Neural cell (in vitro differentiated cells): ENCODE data around the gene HDAC11. TPM values are rescaled to one million over a fixed set of nuclear protein-coding genes. Genes with fewer than 3 reads are reported as not detected.
"Not testable (repeated sequence)": the region's sequence is repeated elsewhere in the genome, so short reads cannot be mapped to it uniquely, and the experiment has no call there.

Experiments
- H2AFZ ChIP-seq: fragments of 200-600, 300-800 bp; sonication (generic), shearing (Covaris generic); 2 replicates; pipeline ENCODE4 v1.6.0; 2014; ENCODE audit warnings: low read depth, mild to moderate bottlenecking, antibody characterized with exemption, low read length, moderate library complexity
- H3F3A ChIP-seq: fragments of 200-600 bp; shearing (Covaris generic); 2 replicates; pipeline ENCODE4 v1.6.1; 2016; ENCODE audit warnings: mild to moderate bottlenecking, moderate library complexity, mixed read lengths, antibody characterized with exemption, low read length; ENCODE audit not compliant: insufficient read depth, poor library complexity, severe bottlenecking
- H3K27ac ChIP-seq: fragments of 200-600, 300-800 bp; sonication (generic), shearing (Covaris generic); 2 replicates; pipeline ENCODE4 v1.5.1; 2014; ENCODE audit warnings: mild to moderate bottlenecking, low read length, moderate library complexity
- H3K27me3 ChIP-seq: fragments of 300-800, 200-600 bp; sonication (generic), shearing (Covaris generic); 2 replicates; pipeline ENCODE4 v1.6.0; 2014; ENCODE audit warnings: mild to moderate bottlenecking, low read depth, low read length, moderate library complexity; ENCODE audit not compliant: insufficient read depth
- H3K36me3 ChIP-seq: fragments of 300-800, 200-600 bp; sonication (generic), shearing (Covaris generic); 2 replicates; pipeline ENCODE4 v1.5.1; 2014; ENCODE audit warnings: mild to moderate bottlenecking, antibody characterized with exemption, low read length, moderate library complexity; ENCODE audit not compliant: insufficient read depth
- H3K4me2 ChIP-seq: fragments of 300-800, 200-600 bp; sonication (generic), shearing (Covaris generic); 2 replicates; pipeline ENCODE4 v1.6.0; 2014; ENCODE audit warnings: mild to moderate bottlenecking, low read length
- H3K4me3 ChIP-seq: fragments of 300-800, 200-600 bp; sonication (generic), shearing (Covaris generic); 2 replicates; pipeline ENCODE4 v1.5.1; 2014; ENCODE audit warnings: mild to moderate bottlenecking, low read length, moderate library complexity
- H3K79me2 ChIP-seq: fragments of 200-600 bp; shearing (Covaris generic); replicated peaks from 2 replicates; pipeline ENCODE4 v1.6.0; 2014; ENCODE audit warnings: mild to moderate bottlenecking, low read length, moderate library complexity; ENCODE audit not compliant: insufficient read depth
- H3K9ac ChIP-seq: fragments of 300-800, 200-600 bp; sonication (generic), shearing (Covaris generic); 2 replicates; pipeline ENCODE4 v1.6.1; 2016; ENCODE audit warnings: mild to moderate bottlenecking, low read length, mixed read lengths
- H3K9me2 ChIP-seq: fragments of 200-600 bp; shearing (Covaris generic); 2 replicates; pipeline ENCODE4 v1.6.1; 2016; ENCODE audit warnings: mild to moderate bottlenecking, low read length, mixed read lengths; ENCODE audit not compliant: insufficient read depth
- H3K9me3 ChIP-seq: fragments of 200-600, 300-800 bp; sonication (generic), shearing (Covaris generic); 2 replicates; pipeline ENCODE4 v1.6.1; 2016; ENCODE audit warnings: mild to moderate bottlenecking, mixed run types, low read length, moderate library complexity, mixed read lengths
- H4K20me1 ChIP-seq: fragments of 200-600 bp; shearing (Covaris generic); 2 replicates; pipeline ENCODE4 v1.6.1; 2016; ENCODE audit warnings: mild to moderate bottlenecking, mixed run types; ENCODE audit not compliant: insufficient read depth
- EP300 ChIP-seq: fragments of 450-650 bp; conservative IDR thresholded peaks from 2 replicates; pipeline ENCODE4 v1.6.1; 2014; ENCODE audit warnings: antibody characterized with exemption, mild to moderate bottlenecking, moderate library complexity; ENCODE audit not compliant: poor library complexity, severe bottlenecking
- EZH2 ChIP-seq: fragments of 200-600, 300-800 bp; shearing (Covaris generic), sonication (generic); IDR thresholded peaks from 2 replicates; pipeline ENCODE4 v1.6.1; 2014; ENCODE audit warnings: antibody characterized with exemption, low read length, borderline replicate concordance, mild to moderate bottlenecking; ENCODE audit not compliant: insufficient read depth, poor library complexity, severe bottlenecking
- MXI1 ChIP-seq: fragments of 450-650 bp; conservative IDR thresholded peaks from 2 replicates; pipeline ENCODE4 v1.6.1; 2014; ENCODE audit warnings: antibody characterized with exemption, mild to moderate bottlenecking; ENCODE audit not compliant: poor library complexity, severe bottlenecking
- POLR2AphosphoS5 ChIP-seq: IDR thresholded peaks from 2 replicates; pipeline ENCODE4 v1.6.1; 2012
- RAD21 ChIP-seq: fragments of 450-650 bp; conservative IDR thresholded peaks from 2 replicates; pipeline ENCODE4 v1.6.1; 2014; ENCODE audit warnings: antibody characterized with exemption, mild to moderate bottlenecking, moderate library complexity
- SMC3 ChIP-seq: fragments of 450-650 bp; conservative IDR thresholded peaks from 2 replicates; pipeline ENCODE4 v1.6.1; 2014; ENCODE audit warnings: antibody characterized with exemption, mild to moderate bottlenecking, moderate library complexity; ENCODE audit not compliant: poor library complexity
- TAF1 ChIP-seq: IDR thresholded peaks from 2 replicates; pipeline ENCODE4 v1.6.1; 2012; ENCODE audit warnings: low read depth
- polyA plus RNA-seq: library from polyadenylated mRNA; depleted of rRNA; stranded (reverse); fragments of >200 nt; gene quantifications from 2 replicates; pipeline ENCODE4 v1.2.3, GENCODE V29; 2014
- TF ChIP-seq, protein P1 (sequence below): fragments of 450-650 bp; IDR thresholded peaks from 2 replicates; pipeline ENCODE4 v1.5.1; 2014; ENCODE audit warnings: antibody characterized with exemption, mild to moderate bottlenecking, moderate library complexity; ENCODE audit not compliant: poor library complexity, severe bottlenecking
- TF ChIP-seq, protein P2 (sequence below): IDR thresholded peaks from 2 replicates; pipeline ENCODE4 v1.6.1; 2012; ENCODE audit warnings: borderline replicate concordance

The HDAC11 gene
- polyA plus RNA-seq, 1 donor from 2014 or later = 14.8 TPM

DNA sequence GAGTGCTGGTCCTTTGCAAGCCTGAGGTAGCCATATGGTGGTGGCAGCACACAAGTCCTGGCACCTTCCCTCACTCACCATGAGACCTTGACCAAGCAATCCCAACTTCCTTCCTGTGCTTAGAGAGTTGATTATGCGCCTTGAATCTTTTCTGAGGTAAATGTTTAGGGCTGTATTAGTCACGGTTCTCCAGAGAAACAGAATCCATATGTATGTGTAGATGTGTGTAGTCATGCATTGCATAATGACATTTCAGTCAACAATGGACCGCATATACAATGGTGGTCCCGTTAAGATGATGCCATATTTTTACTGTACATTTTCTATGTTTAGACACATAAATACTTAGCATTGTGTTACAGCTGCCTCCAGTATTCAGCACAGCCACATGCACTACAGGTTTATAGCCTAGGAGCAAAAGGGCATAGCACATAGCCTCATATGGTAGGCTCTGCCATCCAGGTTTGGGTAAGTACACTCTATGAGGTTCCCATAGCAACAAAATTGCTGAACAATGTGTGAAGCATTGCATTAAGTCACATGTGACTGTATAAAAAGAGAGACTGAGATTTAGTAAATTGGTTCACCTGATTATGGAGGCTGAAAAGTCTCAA is 39.8 kb upstream of the HDAC11 start:
- Histone ChIP-seq H3K9ac (peak overlapping the region; percentile 38), H3K9me3 (no peaks in the 10 kb centered on the region), H2AFZ (peak overlapping the region; percentile 24), H3K4me2 (peak overlapping the region; percentile 20), H4K20me1 (no peaks in the 10 kb centered on the region), H3F3A (no peaks in the 10 kb centered on the region), H3K79me2 (no peaks in the 10 kb centered on the region), H3K9me2 (no peaks in the 10 kb centered on the region), H3K36me3 (no peaks in the 10 kb centered on the region), H3K27ac (peak overlapping the region; percentile 66), H3K27me3 (no peaks in the 10 kb centered on the region), H3K4me3 (peak overlapping the region; percentile 37)
- peak; percentile 49 for TF ChIP-seq EP300
- TF ChIP-seq SMC3 = no peak
- TF ChIP-seq TAF1 = no peak
- TF ChIP-seq POLR2AphosphoS5 = no peak
- TF ChIP-seq, protein P1, sequence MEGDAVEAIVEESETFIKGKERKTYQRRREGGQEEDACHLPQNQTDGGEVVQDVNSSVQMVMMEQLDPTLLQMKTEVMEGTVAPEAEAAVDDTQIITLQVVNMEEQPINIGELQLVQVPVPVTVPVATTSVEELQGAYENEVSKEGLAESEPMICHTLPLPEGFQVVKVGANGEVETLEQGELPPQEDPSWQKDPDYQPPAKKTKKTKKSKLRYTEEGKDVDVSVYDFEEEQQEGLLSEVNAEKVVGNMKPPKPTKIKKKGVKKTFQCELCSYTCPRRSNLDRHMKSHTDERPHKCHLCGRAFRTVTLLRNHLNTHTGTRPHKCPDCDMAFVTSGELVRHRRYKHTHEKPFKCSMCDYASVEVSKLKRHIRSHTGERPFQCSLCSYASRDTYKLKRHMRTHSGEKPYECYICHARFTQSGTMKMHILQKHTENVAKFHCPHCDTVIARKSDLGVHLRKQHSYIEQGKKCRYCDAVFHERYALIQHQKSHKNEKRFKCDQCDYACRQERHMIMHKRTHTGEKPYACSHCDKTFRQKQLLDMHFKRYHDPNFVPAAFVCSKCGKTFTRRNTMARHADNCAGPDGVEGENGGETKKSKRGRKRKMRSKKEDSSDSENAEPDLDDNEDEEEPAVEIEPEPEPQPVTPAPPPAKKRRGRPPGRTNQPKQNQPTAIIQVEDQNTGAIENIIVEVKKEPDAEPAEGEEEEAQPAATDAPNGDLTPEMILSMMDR = no peak
- TF ChIP-seq, protein P2, sequence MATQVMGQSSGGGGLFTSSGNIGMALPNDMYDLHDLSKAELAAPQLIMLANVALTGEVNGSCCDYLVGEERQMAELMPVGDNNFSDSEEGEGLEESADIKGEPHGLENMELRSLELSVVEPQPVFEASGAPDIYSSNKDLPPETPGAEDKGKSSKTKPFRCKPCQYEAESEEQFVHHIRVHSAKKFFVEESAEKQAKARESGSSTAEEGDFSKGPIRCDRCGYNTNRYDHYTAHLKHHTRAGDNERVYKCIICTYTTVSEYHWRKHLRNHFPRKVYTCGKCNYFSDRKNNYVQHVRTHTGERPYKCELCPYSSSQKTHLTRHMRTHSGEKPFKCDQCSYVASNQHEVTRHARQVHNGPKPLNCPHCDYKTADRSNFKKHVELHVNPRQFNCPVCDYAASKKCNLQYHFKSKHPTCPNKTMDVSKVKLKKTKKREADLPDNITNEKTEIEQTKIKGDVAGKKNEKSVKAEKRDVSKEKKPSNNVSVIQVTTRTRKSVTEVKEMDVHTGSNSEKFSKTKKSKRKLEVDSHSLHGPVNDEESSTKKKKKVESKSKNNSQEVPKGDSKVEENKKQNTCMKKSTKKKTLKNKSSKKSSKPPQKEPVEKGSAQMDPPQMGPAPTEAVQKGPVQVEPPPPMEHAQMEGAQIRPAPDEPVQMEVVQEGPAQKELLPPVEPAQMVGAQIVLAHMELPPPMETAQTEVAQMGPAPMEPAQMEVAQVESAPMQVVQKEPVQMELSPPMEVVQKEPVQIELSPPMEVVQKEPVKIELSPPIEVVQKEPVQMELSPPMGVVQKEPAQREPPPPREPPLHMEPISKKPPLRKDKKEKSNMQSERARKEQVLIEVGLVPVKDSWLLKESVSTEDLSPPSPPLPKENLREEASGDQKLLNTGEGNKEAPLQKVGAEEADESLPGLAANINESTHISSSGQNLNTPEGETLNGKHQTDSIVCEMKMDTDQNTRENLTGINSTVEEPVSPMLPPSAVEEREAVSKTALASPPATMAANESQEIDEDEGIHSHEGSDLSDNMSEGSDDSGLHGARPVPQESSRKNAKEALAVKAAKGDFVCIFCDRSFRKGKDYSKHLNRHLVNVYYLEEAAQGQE = peak; percentile 33
- no peak for TF ChIP-seq EZH2
- TF ChIP-seq RAD21 = no peak
- no peak for TF ChIP-seq MXI1

DNA sequence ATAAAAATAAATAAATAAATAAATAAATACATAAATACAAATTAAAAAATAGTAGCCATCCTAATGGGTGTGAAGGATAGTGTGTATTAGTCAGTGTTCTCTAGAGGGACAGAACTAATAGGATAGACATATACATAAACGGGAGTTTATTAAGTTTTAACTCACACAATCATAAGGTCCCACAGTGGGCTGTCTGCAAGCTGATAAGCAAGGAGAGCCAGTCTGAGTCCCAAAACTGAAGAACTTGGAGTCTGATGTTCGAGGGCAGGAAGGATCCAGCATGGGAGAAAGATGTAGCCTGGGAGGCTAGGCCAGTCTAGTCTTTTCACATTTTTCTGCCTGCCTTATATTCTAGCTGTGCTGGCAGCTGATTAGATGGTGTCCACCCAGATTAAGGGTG is 37.2 kb upstream of the HDAC11 start:
- not testable (repeated sequence) for H3K27ac ChIP-seq, H3K9me3 ChIP-seq, H4K20me1 ChIP-seq, H3K9ac ChIP-seq, H3K27me3 ChIP-seq, H3K4me2 ChIP-seq, H3K4me3 ChIP-seq, H3K9me2 ChIP-seq, H3K79me2 ChIP-seq, H2AFZ ChIP-seq, H3F3A ChIP-seq, H3K36me3 ChIP-seq

DNA sequence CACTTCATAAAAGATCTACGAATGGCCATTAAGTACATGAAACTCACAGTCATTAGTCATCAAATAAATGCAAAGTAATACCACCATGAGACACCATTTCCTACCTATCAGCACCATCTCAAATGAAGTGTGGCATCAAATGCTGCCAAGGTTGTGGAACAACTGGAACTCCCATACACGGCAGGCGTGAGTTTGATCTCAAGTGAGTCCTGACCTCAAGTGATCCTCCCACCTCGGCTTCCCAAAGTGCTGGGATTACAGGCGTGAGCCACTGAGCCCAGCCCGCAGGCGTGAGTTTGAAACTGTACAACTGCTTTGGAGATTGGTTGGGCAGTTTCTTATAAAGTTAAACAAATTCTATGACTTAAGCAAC is 28.8 kb upstream of the HDAC11 start:
- Histone ChIP-seq H4K20me1 (no peaks in the 10 kb centered on the region), H3K4me3 (peak overlapping the region; percentile 67), H3K27me3 (no peaks in the 10 kb centered on the region), H3F3A (no peaks in the 10 kb centered on the region), H3K79me2 (no peaks in the 10 kb centered on the region), H3K4me2 (peak overlapping the region; percentile 65), H3K9ac (no peak overlapping the region), H3K9me2 (no peaks in the 10 kb centered on the region), H3K9me3 (no peaks in the 10 kb centered on the region), H3K36me3 (no peaks in the 10 kb centered on the region), H3K27ac (no peak overlapping the region), H2AFZ (peak overlapping the region; percentile 84)
- TF ChIP-seq MXI1 (no peak), EP300 (no peak), RAD21 (no peak), EZH2 (no peak), POLR2AphosphoS5 (no peak), TAF1 (no peak), SMC3 (no peak)
- TF ChIP-seq, protein P2 = no peak
- TF ChIP-seq, protein P1 = no peak
